Measurements from ENCODE around the gene BEAN1. TPM values are rescaled to one million over a fixed set of nuclear protein-coding genes. Genes with fewer than 3 reads are reported as not detected.
A peak's percentile ranks its signal among the peaks of the same experiment; 100 is the strongest.

BEAN1 gene
- total RNA-seq, 4 donors from 2014 or later: 0.40 TPM; not detected in 3

- in situ Hi-C loops (cut with MboI; ENCODE audit: low pct_ligation_motif_present in 1 of 4, low pct_unique_long_range_greater_than_20kb in 1 of 4, low sequenced_read_pairs in 3 of 4): no loop called here
- DNase-seq: no peak
- no peaks in the 10 kb centered on the region for H3K36me3 ChIP-seq
- whole genome bisulfite sequencing, 2 donors (ENCODE audit: low coverage in 1 of 2): 69 to 71% methylated on average over 3 of the region's 3 CpGs
- no peaks in the 10 kb centered on the region for H3K9me3 ChIP-seq
- H3K4me1 ChIP-seq: peaks cover 0 to 3% (median 0%) of the 10 kb centered on the region in 4 donors
- H3K4me3 ChIP-seq: no peak overlapping the region
- H3K27me3 ChIP-seq: no peaks in the 10 kb centered on the region
- intact Hi-C loops (cut with DNase I; ENCODE audit: low total_unique reads): no loop called here
- no peak overlapping the region for H3K27ac ChIP-seq
- TF ChIP-seq CTCF (IDR thresholded peaks at IDR 0.05) (no peak), POLR2A (IDR thresholded peaks at IDR 0.05) (no peak), POLR2AphosphoS5 (IDR thresholded peaks at IDR 0.05) (no peak), EP300 (IDR thresholded peaks at IDR 0.05; ENCODE audit: low read depth) (no peak)
Measured at GRCh38 chr16:66382966-66383299, 44.2 kb upstream of the BEAN1 start.

GRCh38 chr16:66383551-66383950 lies 43.5 kb upstream of the BEAN1 start:
- TF ChIP-seq CTCF (IDR thresholded peaks at IDR 0.05) (no peak), POLR2AphosphoS5 (IDR thresholded peaks at IDR 0.05) (no peak), EP300 (IDR thresholded peaks at IDR 0.05; ENCODE audit: low read depth) (no peak), POLR2A (IDR thresholded peaks at IDR 0.05) (no peak)
- H3K9me3 ChIP-seq: no peaks in the 10 kb centered on the region
- H3K4me1 ChIP-seq: peaks cover 0 to 3% (median 0%) of the 10 kb centered on the region in 4 donors
- intact Hi-C loops (cut with DNase I; ENCODE audit: low total_unique reads) (no loop called here), in situ Hi-C loops (cut with MboI; ENCODE audit: low pct_ligation_motif_present in 1 of 4, low pct_unique_long_range_greater_than_20kb in 1 of 4, low sequenced_read_pairs in 3 of 4) (no loop called here)
- 83% methylated on average over 3 to 4 of the region's 4 CpGs for WGBS, 2 donors (ENCODE audit: low coverage in 1 of 2)
- DNase-seq: no peak
- H3K27me3 ChIP-seq: no peaks in the 10 kb centered on the region
- H3K4me3 ChIP-seq: no peak overlapping the region
- H3K36me3 ChIP-seq: no peaks in the 10 kb centered on the region
- peak overlapping the region in 1 of 4 donors; percentile 17 for H3K27ac ChIP-seq

- WGBS, 2 donors (ENCODE audit: low coverage in 1 of 2): 91 to 100% methylated on average over 4 of the region's 4 CpGs
- H3K9me3 ChIP-seq: no peaks in the 10 kb centered on the region
- in situ Hi-C loops (cut with MboI; ENCODE audit: low pct_ligation_motif_present in 1 of 4, low pct_unique_long_range_greater_than_20kb in 1 of 4, low sequenced_read_pairs in 3 of 4) (no loop called here), intact Hi-C loops (cut with DNase I; ENCODE audit: low total_unique reads) (no loop called here)
- DNase-seq: no peak
- H3K36me3 ChIP-seq: no peaks in the 10 kb centered on the region
- TF ChIP-seq CTCF (IDR thresholded peaks at IDR 0.05): no peak
- no peak for TF ChIP-seq EP300 (IDR thresholded peaks at IDR 0.05; ENCODE audit: low read depth)
- no peak for TF ChIP-seq POLR2AphosphoS5 (IDR thresholded peaks at IDR 0.05)
- no peak for TF ChIP-seq POLR2A (IDR thresholded peaks at IDR 0.05)
- H3K4me1 ChIP-seq: no peaks in the 10 kb centered on the region
- no peaks in the 10 kb centered on the region for H3K27me3 ChIP-seq
- H3K4me3 ChIP-seq: no peak overlapping the region
- H3K27ac ChIP-seq: no peak overlapping the region
Measured at GRCh38 chr16:66385415-66385814, 41.7 kb upstream of the BEAN1 start.

- Histone ChIP-seq H3K27ac (no peak overlapping the region), H3K36me3 (no peaks in the 10 kb centered on the region), H3K4me1 (no peaks in the 10 kb centered on the region), H3K27me3 (no peaks in the 10 kb centered on the region), H3K9me3 (no peaks in the 10 kb centered on the region), H3K4me3 (no peak overlapping the region)
- TF ChIP-seq CTCF (IDR thresholded peaks at IDR 0.05) (no peak), POLR2A (IDR thresholded peaks at IDR 0.05) (no peak), EP300 (IDR thresholded peaks at IDR 0.05; ENCODE audit: low read depth) (no peak), POLR2AphosphoS5 (IDR thresholded peaks at IDR 0.05) (no peak)
- intact Hi-C loops (cut with DNase I; ENCODE audit: low total_unique reads): no loop called here
- in situ Hi-C loops (cut with MboI; ENCODE audit: low pct_ligation_motif_present in 1 of 4, low pct_unique_long_range_greater_than_20kb in 1 of 4, low sequenced_read_pairs in 3 of 4): no loop called here
- no peak for DNase-seq
- WGBS, 2 donors (ENCODE audit: low coverage in 1 of 2): 91 to 100% methylated on average over 3 to 20 of the region's 20 CpGs
Measured at GRCh38 chr16:66386629-66387622, 40.2 kb upstream of the BEAN1 start.

Data from transverse colon (tissue), 4 donors.